Ammon's horn (tissue), 1 donor: ENCODE results near the gene DMC1.
"Not testable (repeated sequence)": the region's sequence is repeated elsewhere in the genome, so short reads cannot be mapped to it uniquely, and the experiment has no call there.

ENCODE experiments used
- DNase-seq: peaks from one replicate; pipeline ENCODE4 v3.0.0-alpha.2; 2016; ENCODE audit warnings: low spot score

The DMC1 gene

DNA sequence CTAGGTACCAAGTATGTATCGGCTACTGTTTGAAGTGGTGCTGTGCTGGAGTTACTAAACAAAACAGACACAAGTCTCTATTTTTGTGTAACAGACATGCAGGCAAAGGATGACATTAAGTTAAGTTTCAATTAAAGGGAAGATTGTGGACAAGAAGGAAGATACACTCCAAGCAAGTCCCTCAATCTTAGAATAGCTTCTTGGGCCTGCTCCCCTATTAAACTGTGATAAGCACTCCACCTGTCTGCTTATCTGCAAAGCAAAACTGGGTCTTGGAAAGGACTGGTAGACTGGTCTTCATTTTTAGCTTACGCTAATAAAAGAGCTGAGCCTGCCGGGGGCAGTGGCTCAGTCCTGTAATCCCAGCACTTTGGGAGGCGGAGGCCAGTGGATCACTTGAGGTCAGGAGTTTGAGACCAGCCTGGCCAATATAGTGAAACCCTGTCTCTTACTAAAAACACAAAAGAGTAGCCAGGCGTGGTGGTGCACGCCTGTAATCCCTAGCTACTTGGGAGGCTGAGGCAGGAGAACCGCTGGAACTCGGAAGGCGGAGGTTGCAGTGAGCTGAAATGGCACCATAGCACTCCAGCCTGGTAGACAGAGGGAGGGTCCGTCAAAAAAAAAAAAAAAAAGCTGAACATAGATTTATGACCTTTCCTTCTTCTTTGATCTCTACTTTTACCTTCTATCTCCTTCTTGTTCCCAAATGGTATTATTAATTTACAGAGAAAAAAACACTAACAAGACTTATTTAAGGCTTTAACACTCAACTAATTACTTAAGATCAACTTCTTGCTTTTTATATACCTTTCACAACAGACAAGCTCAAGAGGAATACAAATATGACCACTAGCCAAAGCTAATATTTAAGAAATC, 67.9 kb downstream of the DMC1 start:
- no peak for DNase-seq

GRCh38 chr22:38497869-38498268, 72.1 kb downstream of the DMC1 start:
- DNase-seq, result no peak

DNA sequence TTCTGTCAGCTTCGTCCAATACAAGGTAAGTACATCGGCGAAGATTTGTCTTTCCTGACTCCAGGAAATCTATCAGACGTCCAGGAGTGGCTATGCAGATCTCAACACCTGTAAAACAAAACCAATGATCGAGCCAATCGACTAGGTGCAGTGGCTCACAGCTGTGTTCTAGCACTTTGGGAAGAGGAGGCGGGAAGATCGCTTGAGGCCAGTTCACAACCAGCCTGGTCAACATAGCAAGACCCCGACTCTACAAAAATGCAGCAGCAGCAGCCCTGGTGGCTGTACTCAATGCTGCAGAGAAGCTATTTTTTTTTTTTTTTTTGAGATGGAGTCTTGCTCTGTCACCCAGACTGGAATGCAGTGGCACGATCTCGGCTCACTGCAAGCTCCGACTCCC, 75.0 kb downstream of the DMC1 start:
- DNase-seq, result no peak

GRCh38 chr22:38494498-38494897, 75.5 kb downstream of the DMC1 start:
- DNase-seq, result no peak

GRCh38 chr22:38491707-38492348, 78.2 kb downstream of the DMC1 start:
- DNase-seq, result no peak

DNA sequence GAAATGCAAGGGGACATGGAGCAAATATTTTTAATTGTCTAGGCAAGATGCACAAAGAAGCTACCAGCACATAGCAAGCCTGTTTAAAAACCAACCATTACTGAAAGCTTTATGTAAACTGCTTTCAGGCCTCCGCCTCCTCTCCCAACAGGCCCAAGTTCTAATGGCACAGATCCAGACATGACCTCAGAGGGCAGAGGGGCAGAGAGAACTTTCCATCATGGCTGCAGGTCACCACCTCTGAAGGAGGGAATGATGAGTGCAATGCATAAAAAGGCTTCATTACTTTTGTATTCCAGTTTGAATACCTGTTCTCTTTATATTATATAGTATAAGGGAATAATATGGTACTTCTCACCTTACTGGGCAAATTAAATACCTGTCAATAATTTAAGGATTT, 79.1 kb downstream of the DMC1 start:
- peak; percentile 69 for DNase-seq

DNA sequence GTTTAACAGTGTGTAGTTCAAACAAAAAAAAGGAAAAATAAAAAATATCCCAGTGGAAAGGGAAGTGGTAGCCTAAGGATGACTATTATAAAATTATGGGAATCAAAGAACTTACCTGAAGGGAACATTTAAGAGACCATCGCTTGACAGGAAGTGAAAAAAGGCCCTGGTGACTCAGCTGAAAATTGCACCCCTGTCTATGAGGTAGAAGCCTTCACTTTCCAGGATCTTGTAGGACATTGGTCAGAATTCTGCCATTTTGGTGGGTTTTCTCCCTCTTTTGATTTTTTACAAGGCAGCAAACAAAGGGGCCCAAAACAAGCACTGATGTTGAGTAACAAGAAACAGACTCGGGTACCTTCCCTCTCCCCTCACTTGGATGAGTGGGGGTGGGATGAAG, 79.5 kb downstream of the DMC1 start:
- DNase-seq, result no peak

DNA sequence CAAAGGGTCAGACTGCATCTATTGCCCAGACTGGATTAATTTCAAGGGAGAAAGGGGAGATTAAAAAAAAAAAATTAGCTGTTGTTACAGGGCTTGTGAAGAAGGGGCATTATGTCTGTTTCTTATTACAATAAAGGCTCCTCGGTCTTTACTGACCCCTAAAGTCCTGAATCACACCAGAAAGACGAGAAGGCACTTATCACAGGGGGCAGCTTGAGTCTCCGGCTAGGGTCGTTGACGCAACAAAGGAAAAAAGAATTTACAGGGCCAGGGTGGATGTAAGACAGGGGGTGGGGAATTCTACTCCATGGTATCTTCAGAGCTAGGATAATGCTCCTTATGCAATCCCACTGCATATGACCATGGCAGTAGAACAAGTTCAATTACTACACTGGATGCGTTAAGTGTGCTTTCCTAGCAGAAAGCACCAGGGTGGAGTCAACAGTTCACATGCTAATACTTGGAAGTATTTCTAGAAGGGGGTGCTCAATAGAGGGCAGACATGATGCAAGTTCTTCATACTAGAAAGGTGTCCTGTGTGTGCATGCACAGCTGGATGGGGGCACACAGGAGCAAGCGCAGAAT, 80.3 kb downstream of the DMC1 start:
- DNase-seq, result no peak

- DNase-seq, result no peak
Observed at GRCh38 chr22:38489142-38489541, 80.8 kb downstream of the DMC1 start.

- no peak for DNase-seq
Observed at GRCh38 chr22:38487946-38488345, 82.0 kb downstream of the DMC1 start.

DNA sequence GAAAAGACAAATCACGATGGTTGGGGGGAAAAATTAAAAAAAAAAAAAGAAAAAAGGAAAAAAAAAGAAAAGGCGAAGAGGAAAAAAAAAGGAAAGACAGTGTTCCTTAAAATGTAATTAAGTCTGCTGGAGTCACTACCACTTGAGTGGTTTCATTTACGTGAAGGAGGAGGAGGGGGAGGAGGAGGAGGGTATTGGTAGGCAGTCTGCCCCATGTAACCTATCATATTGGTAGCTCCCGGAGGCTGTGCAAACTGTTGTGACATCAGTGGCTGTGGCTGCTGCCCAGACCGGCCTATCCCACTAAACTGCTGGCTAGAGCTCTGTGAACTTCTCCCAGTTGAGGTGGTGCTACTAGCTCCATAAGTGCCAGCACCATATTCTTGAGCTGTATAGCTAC, 84.2 kb downstream of the DMC1 start:
- no peak for DNase-seq

DNA sequence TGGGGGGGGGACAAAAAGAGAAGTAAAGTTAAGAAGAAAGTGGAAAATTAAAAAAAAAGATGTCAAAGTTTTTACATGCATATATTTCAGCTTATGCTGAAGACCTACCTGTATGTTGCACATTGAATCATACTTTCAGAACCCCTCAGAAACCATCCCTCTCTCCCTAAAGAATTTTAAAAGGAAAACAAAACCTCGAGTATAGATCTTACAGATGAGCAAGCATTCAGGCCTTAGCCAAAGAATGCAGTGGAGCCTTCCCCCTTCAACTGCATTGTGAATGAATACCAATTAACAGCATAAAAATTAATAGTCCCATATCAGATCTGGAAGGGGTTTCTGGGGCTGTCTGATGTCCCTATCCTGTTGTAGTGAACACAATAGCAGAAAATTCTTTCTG, 85.7 kb downstream of the DMC1 start:
- no peak for DNase-seq

DNA sequence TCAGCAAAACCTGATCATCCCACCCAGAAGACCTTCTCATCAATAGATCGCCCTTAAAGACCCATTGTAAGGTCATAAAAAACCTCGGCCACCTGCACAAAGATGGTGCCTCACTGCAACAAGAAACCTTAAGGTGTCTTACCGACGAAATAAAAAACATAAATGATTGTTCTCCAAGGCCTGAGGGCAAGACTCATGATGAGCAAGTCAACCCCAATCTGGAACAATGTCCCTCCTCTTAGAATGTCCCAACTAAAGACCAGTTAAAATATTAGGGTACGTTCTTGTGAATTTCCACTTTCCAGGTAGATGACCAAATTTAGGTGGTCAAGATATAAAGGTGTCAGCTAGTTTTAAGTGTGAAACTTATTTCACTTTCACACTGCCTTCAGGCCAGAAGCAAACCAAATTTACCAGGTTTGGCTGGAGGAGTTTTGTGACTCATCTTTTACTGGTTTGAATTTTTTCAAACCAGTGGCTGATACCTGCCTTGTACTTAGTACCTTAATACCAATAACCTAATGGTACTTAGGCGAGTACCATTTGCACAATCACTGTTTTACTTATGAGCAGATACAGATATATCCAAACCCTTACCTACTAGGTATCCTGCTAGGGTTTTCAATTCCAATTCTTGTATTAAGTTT, 87.2 kb downstream of the DMC1 start:
- no peak for DNase-seq

DNA sequence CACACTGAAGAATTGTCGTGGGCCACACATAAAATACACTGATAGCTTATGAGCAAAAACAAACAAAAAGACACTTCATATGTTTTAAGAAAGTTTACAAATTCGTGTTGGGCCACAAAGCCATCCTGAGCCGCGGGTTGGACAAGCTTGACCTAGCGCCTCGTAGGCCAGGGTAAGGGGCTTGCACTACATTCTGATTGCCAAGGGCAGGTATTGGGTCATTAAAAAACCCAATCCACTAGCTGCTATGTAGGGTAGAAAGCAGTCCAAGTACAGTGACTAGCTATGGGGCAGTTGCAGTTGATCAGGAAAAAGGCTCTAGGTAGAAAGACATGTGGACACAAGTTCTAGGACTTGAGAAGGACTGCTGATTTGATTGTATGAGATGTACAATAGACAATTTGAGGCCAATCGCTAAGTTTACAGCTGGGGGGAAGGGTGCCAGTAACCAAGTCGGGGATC, 88.1 kb downstream of the DMC1 start:
- no peak for DNase-seq

GRCh38 chr22:38481162-38481870, 88.7 kb downstream of the DMC1 start:
- no peak for DNase-seq

- no peak for DNase-seq
Observed at GRCh38 chr22:38479096-38479837, 90.7 kb downstream of the DMC1 start.

GRCh38 chr22:38477585-38477984, 92.4 kb downstream of the DMC1 start:
- no peak for DNase-seq

GRCh38 chr22:38474003-38474607, 95.9 kb downstream of the DMC1 start:
- DNase-seq, result no peak

DNA sequence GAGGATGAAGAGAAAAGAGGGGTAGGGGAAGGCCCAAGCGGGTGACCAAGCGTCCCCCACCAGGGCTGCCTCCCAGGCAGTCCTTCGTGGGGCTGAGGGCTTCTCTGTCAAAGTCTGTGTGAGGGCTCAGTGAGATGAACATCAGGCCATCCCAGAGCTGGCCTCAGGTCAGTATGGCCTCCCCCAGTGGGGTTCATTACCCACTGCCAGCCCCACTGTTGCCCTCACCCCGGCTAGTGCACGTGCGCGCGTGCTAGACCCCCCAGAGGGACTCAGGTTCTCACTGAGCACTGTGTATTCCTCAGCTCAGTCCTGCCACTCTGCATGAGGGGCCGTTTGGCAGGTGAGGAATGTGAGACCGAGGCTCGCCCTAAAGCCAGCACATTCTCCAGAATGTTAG, 98.7 kb downstream of the DMC1 start:
- no peak for DNase-seq

DNA sequence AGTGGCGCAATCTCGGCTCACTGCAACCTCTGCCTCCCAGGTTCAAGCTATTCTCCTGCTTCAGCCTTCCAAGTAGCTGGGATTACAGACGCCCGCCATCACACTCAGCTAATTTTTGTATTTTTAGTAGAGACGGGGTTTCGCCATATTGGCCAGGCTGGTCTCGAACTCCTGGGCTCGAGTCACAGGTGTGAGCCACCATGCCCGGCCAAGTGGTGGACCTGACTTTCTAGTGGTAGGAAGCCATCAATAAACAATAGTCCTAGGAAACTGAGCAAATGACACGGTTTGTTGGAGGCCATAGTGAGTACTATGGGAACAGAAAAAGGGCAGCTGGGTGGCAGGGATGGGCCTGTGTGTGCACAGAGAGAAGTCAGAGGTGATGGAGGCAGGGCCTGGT, 99.8 kb downstream of the DMC1 start:
- not testable (repeated sequence) for DNase-seq

DNA sequence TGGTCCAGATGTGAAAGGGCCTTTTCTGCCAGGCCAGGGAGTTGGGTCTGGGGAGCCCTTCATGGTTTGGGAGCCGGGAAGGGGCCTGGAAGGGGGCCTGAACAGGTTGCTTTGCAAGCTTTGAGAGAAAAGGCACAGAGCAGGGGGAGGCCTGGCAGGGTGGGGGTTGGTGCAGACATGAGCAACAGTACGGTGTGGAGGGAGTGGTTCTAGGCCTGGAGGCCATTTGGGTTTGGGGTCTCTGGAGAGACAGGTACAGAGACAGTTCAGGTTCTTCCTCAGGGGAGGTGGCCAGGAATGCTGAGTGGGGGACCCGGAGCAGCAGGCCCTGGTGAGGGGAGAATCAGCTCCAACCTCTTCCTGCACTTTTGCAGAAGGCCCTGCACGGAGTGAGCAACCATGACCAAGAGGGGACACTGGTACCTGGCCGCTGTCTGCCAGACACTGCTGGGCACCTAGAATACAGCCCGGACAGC, 100.6 kb downstream of the DMC1 start:
- DNase-seq, result no peak
